IMR-90 (cell line): ENCODE results near the gene GSG1L. TPM values are rescaled to one million over a fixed set of nuclear protein-coding genes. Genes with fewer than 3 reads are reported as not detected.

Experiments used
- ATAC-seq: fragments of 200-7000 bp; cut with Tn5 transposase; 2 replicates; pipeline ENCODE4 v1.9.1; 2020; ENCODE audit warnings: low read depth, mild to moderate bottlenecking, moderate library complexity
- BruUV-seq: library from RNA; stranded (reverse); fragments of 400-500 nt; replicated peaks from 2 replicates; lab custom pipeline; 2021; lab: Mats Ljungman, UMichigan
- CTCF ChIA-PET: fragments of 300-600 bp; formaldehyde crosslinking; extraction: SDS; loops from one replicate; lab custom pipeline; 2021; ENCODE audit warnings: antibody characterized with exemption; lab: Yijun Ruan, JAX
- POLR2A ChIA-PET: fragments of 300-600 bp; sonication (Branson Sonifier 250); formaldehyde crosslinking; loops from one replicate; lab custom pipeline; 2022; ENCODE audit warnings: antibody characterized with exemption; ENCODE audit not compliant: unreplicated experiment; lab: Charles Lee
- DNase-seq: peaks from one replicate; pipeline ENCODE4 v3.0.0; 2013
- H2AFZ ChIP-seq: replicated peaks from 2 replicates; pipeline ENCODE3; 2013; ENCODE audit warnings: low read length, mild to moderate bottlenecking; ENCODE audit not compliant: poor library complexity
- H2AK5ac ChIP-seq: 2 replicates; pipeline ENCODE4 v1.6.1; 2013; ENCODE audit warnings: low read depth, low read length, inconsistent platforms
- H2AK9ac ChIP-seq: replicated peaks from 2 replicates; pipeline ENCODE3; 2013; ENCODE audit warnings: mild to moderate bottlenecking, low read depth, low read length, moderate library complexity; ENCODE audit not compliant: poor library complexity
- H2BK120ac ChIP-seq: 2 replicates; pipeline ENCODE4 v1.6.1; 2013; ENCODE audit warnings: low read depth, low read length, inconsistent platforms
- H2BK15ac ChIP-seq: 3 replicates; pipeline ENCODE4 v1.6.1; 2013; ENCODE audit warnings: low read depth, low read length, inconsistent platforms
- H2BK20ac ChIP-seq: 2 replicates; pipeline ENCODE4 v1.6.1; 2013; ENCODE audit warnings: low read depth, mild to moderate bottlenecking, inconsistent platforms, low read length, moderate library complexity
- H2BK5ac ChIP-seq: 2 replicates; pipeline ENCODE4 v1.6.1; 2013; ENCODE audit warnings: mild to moderate bottlenecking, low read depth, low read length, inconsistent platforms; ENCODE audit not compliant: poor library complexity, severe bottlenecking
- H3K14ac ChIP-seq: replicated peaks from 2 replicates; pipeline ENCODE4 v1.6.1; 2013; ENCODE audit warnings: low read depth, low read length, inconsistent platforms
- H3K18ac ChIP-seq: 2 replicates; pipeline ENCODE4 v1.6.1; 2013; ENCODE audit warnings: low read depth, low read length, control low read depth
- H3K23ac ChIP-seq: 2 replicates; pipeline ENCODE4 v1.6.1; 2013; ENCODE audit warnings: low read depth, low read length, inconsistent platforms
- H3K27ac ChIP-seq: 2 replicates; pipeline ENCODE4 v1.5.1; 2013; ENCODE audit warnings: mild to moderate bottlenecking, control low read depth, low read length; ENCODE audit not compliant: insufficient read depth
- H3K27me3 ChIP-seq: 2 replicates; pipeline ENCODE4 v1.6.1; 2013; ENCODE audit warnings: low read length; ENCODE audit not compliant: control insufficient read depth, insufficient read depth
- H3K36me3 ChIP-seq: 2 replicates; pipeline ENCODE4 v1.6.1; 2013; ENCODE audit warnings: low read length, mixed read lengths; ENCODE audit not compliant: control insufficient read depth, insufficient read depth
- H3K4ac ChIP-seq: 2 replicates; pipeline ENCODE4 v1.6.1; 2013; ENCODE audit warnings: low read depth, low read length, inconsistent platforms
- H3K4me1 ChIP-seq: 2 replicates; pipeline ENCODE4 v1.6.1; 2013; ENCODE audit warnings: low read length, mixed read lengths; ENCODE audit not compliant: control insufficient read depth, insufficient read depth
- H3K4me2 ChIP-seq: 2 replicates; pipeline ENCODE4 v1.6.1; 2013; ENCODE audit warnings: low read depth, mild to moderate bottlenecking, control low read depth, low read length, moderate library complexity
- H3K4me3 ChIP-seq: 2 replicates; pipeline ENCODE4 v1.5.1; 2013; ENCODE audit warnings: low read depth, mild to moderate bottlenecking, control low read depth, low read length, moderate library complexity; ENCODE audit not compliant: insufficient read depth
- H3K56ac ChIP-seq: 2 replicates; pipeline ENCODE4 v1.6.1; 2013; ENCODE audit warnings: low read length, inconsistent platforms; ENCODE audit not compliant: insufficient read depth; ENCODE audit errors: extremely low read depth
- H3K79me1 ChIP-seq, 2 experiments: 2 replicates each; pipeline ENCODE4 v1.6.1; 2013; ENCODE audit warnings: low read length in 2 of 2, inconsistent platforms in 1 of 2, low read depth in 1 of 2
- H3K9ac ChIP-seq: 2 replicates; pipeline ENCODE4 v1.6.1; 2013; ENCODE audit warnings: low read depth, low read length, control low read depth
- H3K9me1 ChIP-seq: 2 replicates; pipeline ENCODE4 v1.6.1; 2013; ENCODE audit warnings: low read length, inconsistent platforms; ENCODE audit not compliant: insufficient read depth
- H3K9me3 ChIP-seq: 2 replicates; pipeline ENCODE4 v1.6.1; 2013; ENCODE audit warnings: low read length; ENCODE audit not compliant: control insufficient read depth, insufficient read depth
- H4K20me1 ChIP-seq: 2 replicates; pipeline ENCODE4 v1.6.1; 2013; ENCODE audit warnings: low read length, inconsistent platforms; ENCODE audit not compliant: insufficient read depth
- H4K5ac ChIP-seq: 2 replicates; pipeline ENCODE4 v1.6.1; 2013; ENCODE audit warnings: mild to moderate bottlenecking, low read depth, low read length, control low read depth
- H4K8ac ChIP-seq, 2 experiments: 2 replicates each; pipeline ENCODE4 v1.6.1; 2013; ENCODE audit warnings: low read depth in 2 of 2, low read length in 2 of 2, control low read depth in 1 of 2, inconsistent platforms in 1 of 2
- H4K91ac ChIP-seq: 2 replicates; pipeline ENCODE4 v1.6.1; 2013; ENCODE audit warnings: low read depth, low read length, inconsistent platforms; ENCODE audit not compliant: insufficient read depth
- BHLHE40 ChIP-seq: fragments of 150-350 bp; IDR thresholded peaks from 2 replicates; pipeline ENCODE4 v1.6.1; 2016; ENCODE audit warnings: mild to moderate bottlenecking, low read depth, low read length
- CEBPB ChIP-seq: IDR thresholded peaks from 2 replicates; pipeline ENCODE4 v1.6.1; 2012; ENCODE audit warnings: low read depth, low read length, improper control_type of control experiment
- CHD1 ChIP-seq: IDR thresholded peaks from 2 replicates; pipeline ENCODE4 v1.6.1; 2012; ENCODE audit warnings: low read depth, low read length, improper control_type of control experiment
- FOS ChIP-seq: fragments of 150-350 bp; IDR thresholded peaks from 2 replicates; pipeline ENCODE4 v1.6.1; 2016; ENCODE audit warnings: low read depth, low read length
- MAFK ChIP-seq: IDR thresholded peaks from 2 replicates; pipeline ENCODE4 v1.6.1; 2012; ENCODE audit warnings: low read depth, low read length, improper control_type of control experiment
- MAZ ChIP-seq: IDR thresholded peaks from 2 replicates; pipeline ENCODE4 v1.6.1; 2012; ENCODE audit warnings: low read depth, mild to moderate bottlenecking, low read length, improper control_type of control experiment, moderate library complexity, borderline replicate concordance
- MXI1 ChIP-seq: IDR thresholded peaks from 2 replicates; pipeline ENCODE4 v1.6.1; 2012; ENCODE audit warnings: low read depth, mild to moderate bottlenecking, low read length, moderate library complexity, borderline replicate concordance
- NFE2L2 ChIP-seq: fragments of 150-350 bp; IDR thresholded peaks from 2 replicates; pipeline ENCODE4 v1.6.1; 2016; ENCODE audit warnings: low read depth, mild to moderate bottlenecking, low read length
- POLR2A ChIP-seq: IDR thresholded peaks from 2 replicates; pipeline ENCODE4 v1.6.1; 2012; ENCODE audit warnings: mild to moderate bottlenecking, low read depth, low read length
- RAD21 ChIP-seq: IDR thresholded peaks from 2 replicates; pipeline ENCODE4 v1.6.1; 2012; ENCODE audit warnings: low read length, improper control_type of control experiment
- RCOR1 ChIP-seq: IDR thresholded peaks from 2 replicates; pipeline ENCODE4 v1.6.1; 2012; ENCODE audit warnings: mild to moderate bottlenecking, low read length, improper control_type of control experiment; ENCODE audit not compliant: insufficient replicate concordance
- RFX5 ChIP-seq: IDR thresholded peaks from 2 replicates; pipeline ENCODE4 v1.8.0; 2012; ENCODE audit warnings: low read depth, mild to moderate bottlenecking, low read length, moderate library complexity
- SMC3 ChIP-seq: fragments of 150-350 bp; IDR thresholded peaks from 2 replicates; pipeline ENCODE4 v1.6.1; 2016; ENCODE audit warnings: low read depth, mild to moderate bottlenecking, antibody characterized with exemption, low read length, moderate library complexity
- WGBS, 2 experiments: methylation state at CpG; one replicate each; pipeline versions ENCODE4 v1.1.5 to v1.1.7; 2013; ENCODE audit warnings: missing lambda C conversion rate in 2 of 2; ENCODE audit not compliant: insufficient read length in 1 of 2; ENCODE audit errors: extremely low coverage in 2 of 2; 5-methylcytosine and 5-hydroxymethylcytosine counted together
- dilution Hi-C: fragments of 300-500 bp; cut with HindIII; formaldehyde crosslinking; loops from one replicate; pipeline ENCODE4 v1.14.3; 2018; ENCODE audit warnings: low sequenced_read_pairs; ENCODE audit not compliant: unreplicated experiment
- in situ Hi-C: fragments of 300-500 bp; cut with MboI; formaldehyde crosslinking; loops from 3 replicates; pipeline ENCODE4 v1.14.3; 2019; ENCODE audit warnings: low sequenced_read_pairs, inconsistent platforms, mixed read lengths
- intact Hi-C: fragments of 100-400 bp; cut with micrococcal nuclease; formaldehyde crosslinking; loops from 2 replicates; pipeline ENCODE4 v1.10.0; 2022
- polyA plus RNA-seq, 3 experiments: library from polyadenylated mRNA; depleted of rRNA; stranded (reverse); fragments of >200 nt; gene quantifications; 2 replicates each; pipeline ENCODE4 v1.2.3, GENCODE V29; 2012; ENCODE audit warnings: low replicate concordance in 1 of 3
- total RNA-seq: library from RNA; depleted of rRNA; stranded (reverse); fragments of >200 nt; gene quantifications from 2 replicates; pipeline ENCODE4 v1.2.3, GENCODE V29; 2012
- TF ChIP-seq, protein P1 (sequence below): fragments of 150-350 bp; IDR thresholded peaks from 2 replicates; pipeline ENCODE4 v1.6.1; 2016; ENCODE audit warnings: low read depth, mild to moderate bottlenecking, low read length, moderate library complexity, borderline replicate concordance
- TF ChIP-seq, protein P2 (sequence below): fragments of 150-350 bp; IDR thresholded peaks from 2 replicates; pipeline ENCODE4 v1.6.1; 2017; ENCODE audit warnings: mild to moderate bottlenecking, antibody characterized with exemption, low read length, low read depth

The GSG1L gene
- total and polyA plus RNA-seq, 2 of the 4 experiments (the other 2 are of a cell fraction), result not detected

DNA sequence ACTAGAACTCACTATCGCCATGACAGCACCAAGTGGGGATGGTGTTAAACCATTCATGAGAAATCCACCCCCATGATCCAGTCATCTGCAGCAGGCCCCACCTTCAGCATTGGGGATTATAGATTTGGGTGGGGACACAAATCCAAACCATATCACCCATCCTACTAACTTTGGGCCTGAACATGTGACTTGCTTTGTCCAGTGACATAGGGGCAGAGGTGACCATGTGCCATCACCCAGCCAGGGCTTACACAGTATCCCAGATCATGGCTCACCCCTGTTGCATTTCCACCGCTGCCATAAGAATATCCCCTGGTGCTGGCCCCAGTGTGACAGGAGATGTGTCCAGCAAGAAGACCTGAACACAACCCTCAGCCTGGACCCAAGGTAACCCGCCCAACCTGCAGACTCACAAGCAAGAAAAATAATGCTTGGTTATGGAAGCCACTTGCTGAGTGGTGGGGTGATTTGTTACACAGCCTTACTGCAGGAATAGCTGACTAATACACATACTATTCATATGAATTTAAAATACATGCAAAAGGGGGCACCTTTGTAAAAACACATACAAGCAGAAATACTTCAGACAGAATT lies 130.9 kb downstream of the GSG1L start:
- no peaks in the 10 kb centered on the region for H3K79me1 ChIP-seq
- H2AFZ ChIP-seq, result no peak overlapping the region
- no peak overlapping the region for H2AK5ac ChIP-seq
- H4K91ac ChIP-seq, result no peak overlapping the region
- no peak overlapping the region for H2BK15ac ChIP-seq
- no peaks in the 10 kb centered on the region for H4K20me1 ChIP-seq
- H3K56ac ChIP-seq, result no peak overlapping the region
- TF ChIP-seq, protein P1, sequence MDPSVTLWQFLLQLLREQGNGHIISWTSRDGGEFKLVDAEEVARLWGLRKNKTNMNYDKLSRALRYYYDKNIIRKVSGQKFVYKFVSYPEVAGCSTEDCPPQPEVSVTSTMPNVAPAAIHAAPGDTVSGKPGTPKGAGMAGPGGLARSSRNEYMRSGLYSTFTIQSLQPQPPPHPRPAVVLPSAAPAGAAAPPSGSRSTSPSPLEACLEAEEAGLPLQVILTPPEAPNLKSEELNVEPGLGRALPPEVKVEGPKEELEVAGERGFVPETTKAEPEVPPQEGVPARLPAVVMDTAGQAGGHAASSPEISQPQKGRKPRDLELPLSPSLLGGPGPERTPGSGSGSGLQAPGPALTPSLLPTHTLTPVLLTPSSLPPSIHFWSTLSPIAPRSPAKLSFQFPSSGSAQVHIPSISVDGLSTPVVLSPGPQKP, result no peak
- TF ChIP-seq POLR2A (no peak), RAD21 (no peak), NFE2L2 (no peak), FOS (no peak), SMC3 (no peak), CEBPB (no peak), BHLHE40 (no peak), RFX5 (no peak), MAFK (no peak), MXI1 (no peak), RCOR1 (no peak), CHD1 (no peak), MAZ (no peak)
- TF ChIP-seq, protein P2, sequence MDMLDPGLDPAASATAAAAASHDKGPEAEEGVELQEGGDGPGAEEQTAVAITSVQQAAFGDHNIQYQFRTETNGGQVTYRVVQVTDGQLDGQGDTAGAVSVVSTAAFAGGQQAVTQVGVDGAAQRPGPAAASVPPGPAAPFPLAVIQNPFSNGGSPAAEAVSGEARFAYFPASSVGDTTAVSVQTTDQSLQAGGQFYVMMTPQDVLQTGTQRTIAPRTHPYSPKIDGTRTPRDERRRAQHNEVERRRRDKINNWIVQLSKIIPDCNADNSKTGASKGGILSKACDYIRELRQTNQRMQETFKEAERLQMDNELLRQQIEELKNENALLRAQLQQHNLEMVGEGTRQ, result no peak
- WGBS, 2 experiments, result 0% methylated on average over 1 of the region's 3 CpGs; no CpG with 5 or more reads in 1 of the 2 experiments
- no peak overlapping the region for H3K4ac ChIP-seq
- intact Hi-C loops, result no loop called here
- no peak overlapping the region for H3K9ac ChIP-seq
- H3K9me1 ChIP-seq, result no peaks in the 10 kb centered on the region
- no peaks in the 10 kb centered on the region; the same call in 1 of the 2 replicates for H3K9me3 ChIP-seq
- dilution Hi-C loops, result no loop called here
- no peak overlapping the region for H4K8ac ChIP-seq
- no peak overlapping the region for H2BK20ac ChIP-seq
- no peak overlapping the region for H3K4me3 ChIP-seq
- no peak overlapping the region for H2AK9ac ChIP-seq
- no peak overlapping the region for H4K5ac ChIP-seq
- no peaks in the 10 kb centered on the region for H3K4me1 ChIP-seq
- ChIA-PET CTCF (interaction anchor here (0.6 kb wide), 1 partner anchor 86 kb away, joined by 4 read pairs; no protein-coding TSS in a partner anchor), POLR2A (no interaction called here)
- BruUV-seq, result no TSS peak
- ATAC-seq (no peak), DNase-seq (no peak)
- no peaks in the 10 kb centered on the region for H3K36me3 ChIP-seq
- H3K4me2 ChIP-seq, result no peak overlapping the region
- in situ Hi-C loops, result no loop called here
- peaks cover 1% of the 10 kb centered on the region; the same call in 1 of the 2 replicates for H3K27me3 ChIP-seq
- H3K27ac ChIP-seq, result no peak overlapping the region
- no peak overlapping the region for H3K14ac ChIP-seq
- H2BK120ac ChIP-seq, result no peak overlapping the region
- no peak overlapping the region for H2BK5ac ChIP-seq
- no peak overlapping the region for H3K23ac ChIP-seq
- no peak overlapping the region for H3K18ac ChIP-seq
